ENCODE results near the gene OLFM4.

DNA sequence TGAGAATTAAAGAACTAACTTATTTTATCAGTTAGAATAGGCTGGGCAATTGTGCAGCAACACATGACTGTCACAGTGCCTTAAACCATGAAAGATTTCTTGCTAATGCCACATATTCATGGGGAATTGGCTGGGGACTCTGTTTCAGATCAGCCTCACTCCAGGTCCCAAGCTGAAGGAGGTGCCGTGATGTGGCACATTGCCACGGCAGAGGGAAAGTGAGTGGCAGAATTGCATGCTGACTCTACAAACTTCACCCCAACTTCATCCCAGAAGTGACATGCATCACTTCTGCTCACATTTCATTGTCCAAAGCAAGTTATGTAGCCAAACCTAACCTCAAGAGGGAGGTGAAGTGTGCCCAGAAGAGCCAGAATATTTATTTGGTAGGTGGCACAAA, 37.8 kb downstream of the OLFM4 start:
- TF ChIP-seq MAX (IDR thresholded peaks at IDR 0.05; ENCODE audit: insufficient read depth, insufficient read length) (no peak), POLR2A (IDR thresholded peaks at IDR 0.05; ENCODE audit: low read depth, low read length) (no peak)
- TF ChIP-seq, protein P1, sequence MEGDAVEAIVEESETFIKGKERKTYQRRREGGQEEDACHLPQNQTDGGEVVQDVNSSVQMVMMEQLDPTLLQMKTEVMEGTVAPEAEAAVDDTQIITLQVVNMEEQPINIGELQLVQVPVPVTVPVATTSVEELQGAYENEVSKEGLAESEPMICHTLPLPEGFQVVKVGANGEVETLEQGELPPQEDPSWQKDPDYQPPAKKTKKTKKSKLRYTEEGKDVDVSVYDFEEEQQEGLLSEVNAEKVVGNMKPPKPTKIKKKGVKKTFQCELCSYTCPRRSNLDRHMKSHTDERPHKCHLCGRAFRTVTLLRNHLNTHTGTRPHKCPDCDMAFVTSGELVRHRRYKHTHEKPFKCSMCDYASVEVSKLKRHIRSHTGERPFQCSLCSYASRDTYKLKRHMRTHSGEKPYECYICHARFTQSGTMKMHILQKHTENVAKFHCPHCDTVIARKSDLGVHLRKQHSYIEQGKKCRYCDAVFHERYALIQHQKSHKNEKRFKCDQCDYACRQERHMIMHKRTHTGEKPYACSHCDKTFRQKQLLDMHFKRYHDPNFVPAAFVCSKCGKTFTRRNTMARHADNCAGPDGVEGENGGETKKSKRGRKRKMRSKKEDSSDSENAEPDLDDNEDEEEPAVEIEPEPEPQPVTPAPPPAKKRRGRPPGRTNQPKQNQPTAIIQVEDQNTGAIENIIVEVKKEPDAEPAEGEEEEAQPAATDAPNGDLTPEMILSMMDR (IDR thresholded peaks at IDR 0.05; ENCODE audit: extremely low read depth in 1 of 2, insufficient read depth in 1 of 2, low read depth in 1 of 2, low read length in 2 of 2) = no peak

Data from endothelial cell of umbilical vein (primary cell).